ENCODE data around the gene TLCD3A.

GRCh38 chr17:683499-684254 lies 48.7 kb upstream of the TLCD3A start:
- TF ChIP-seq CTCF (IDR thresholded peaks at IDR 0.05 in 4 of 5, conservative IDR thresholded peaks at IDR 0.05 in 1 of 5): no peak
- no peak for TF ChIP-seq POLR2A (IDR thresholded peaks at IDR 0.05)

Data from gastrocnemius medialis (tissue), 4 donors.